Endothelial cell of umbilical vein (primary cell): ENCODE data around the gene PTPN2.
"Not testable (repeated sequence)": the region's sequence is repeated elsewhere in the genome, so short reads cannot be mapped to it uniquely, and the experiment has no call there.

Experiments used
- CTCF ChIP-seq, 2 donors: IDR thresholded peaks; 1 replicate in 1 of 2; 2 replicates in 1 of 2; pipeline ENCODE4 v1.5.1; 2011; ENCODE audit warnings: low read length in 2 of 2, mild to moderate bottlenecking in 2 of 2, moderate library complexity in 2 of 2, control low read depth in 1 of 2, inconsistent platforms in 1 of 2, low read depth in 1 of 2; ENCODE audit not compliant: insufficient read depth in 1 of 2; ENCODE audit errors: extremely low read depth in 1 of 2
- EZH2 ChIP-seq: IDR thresholded peaks from 2 replicates; pipeline ENCODE4 v1.6.1; 2012; ENCODE audit warnings: borderline replicate concordance, low read depth, mild to moderate bottlenecking, moderate library complexity, low read length, inconsistent platforms; ENCODE audit not compliant: severe bottlenecking
- FOS ChIP-seq: IDR thresholded peaks from 2 replicates; pipeline ENCODE4 v1.6.1; 2011; ENCODE audit warnings: mild to moderate bottlenecking, low read length, moderate library complexity, borderline replicate concordance; ENCODE audit not compliant: insufficient read depth
- GATA2 ChIP-seq: IDR thresholded peaks from 2 replicates; pipeline ENCODE4 v1.7.0; 2011; ENCODE audit warnings: low read depth, mild to moderate bottlenecking, moderate library complexity, mixed read lengths, low read length; ENCODE audit not compliant: insufficient read length, insufficient read depth
- JUN ChIP-seq: IDR thresholded peaks from 2 replicates; pipeline ENCODE4 v1.6.1; 2011; ENCODE audit warnings: borderline replicate concordance, low read depth; ENCODE audit not compliant: insufficient read length, insufficient read depth
- MAX ChIP-seq: IDR thresholded peaks from 2 replicates; pipeline ENCODE4 v1.6.1; 2011; ENCODE audit not compliant: insufficient read depth, insufficient read length
- MYC ChIP-seq: IDR thresholded peaks from one replicate; pipeline ENCODE4 v1.6.1; 2011; ENCODE audit warnings: mild to moderate bottlenecking, low read depth, low read length
- POLR2A ChIP-seq: IDR thresholded peaks from 2 replicates; pipeline ENCODE4 v1.6.1; 2012; ENCODE audit warnings: low read depth, mild to moderate bottlenecking, control low read depth, low read length
- POLR2AphosphoS5 ChIP-seq: IDR thresholded peaks from 2 replicates; pipeline ENCODE4 v1.6.1; 2012; ENCODE audit warnings: low read depth, mild to moderate bottlenecking, control low read depth, low read length, moderate library complexity; ENCODE audit not compliant: insufficient read depth

DNA sequence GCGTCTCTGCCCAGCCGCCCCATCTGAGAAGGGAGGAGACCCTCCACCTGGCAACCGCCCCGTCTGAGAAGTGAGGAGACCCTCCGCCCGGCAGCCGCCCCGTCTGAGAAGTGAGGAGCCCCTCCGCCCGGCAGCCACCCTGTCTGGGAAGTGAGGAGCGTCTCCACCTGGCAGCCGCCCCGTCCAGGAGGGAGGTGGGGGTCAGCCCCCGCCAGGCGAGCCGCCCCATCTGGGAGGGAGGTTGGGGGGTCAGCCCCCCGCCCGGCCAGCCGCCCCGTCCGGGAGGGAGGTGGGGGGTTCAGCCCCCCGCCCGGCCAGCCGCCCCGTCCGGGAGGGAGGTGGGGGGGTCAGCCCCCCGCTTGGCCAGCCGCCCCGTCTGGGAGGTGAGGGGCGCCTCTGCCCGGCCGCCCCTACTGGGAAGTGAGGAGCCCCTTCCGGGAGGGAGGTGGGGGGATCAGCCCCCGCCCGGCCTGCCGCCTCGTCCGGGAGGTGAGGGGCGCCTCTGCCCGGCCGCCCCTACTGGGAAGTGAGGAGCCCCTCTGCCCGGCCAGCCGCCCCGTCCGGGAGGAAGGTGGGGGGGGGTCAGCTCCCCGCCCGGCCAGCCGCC lies 10.0 kb downstream of the PTPN2 start:
- not testable (repeated sequence) for TF ChIP-seq CTCF (IDR thresholded peaks at IDR 0.05; ENCODE audit: extremely low read depth in 1 of 2, insufficient read depth in 1 of 2, low read depth in 1 of 2, low read length in 2 of 2); JUN; POLR2A; EZH2; MAX; POLR2AphosphoS5; MYC; GATA2; FOS
